ENCODE results near the gene HM13. TPM values are rescaled to one million over a fixed set of nuclear protein-coding genes. Genes with fewer than 3 reads are reported as not detected.
A peak's percentile ranks its signal among the peaks of the same experiment; 100 is the strongest.
"Not testable (repeated sequence)": the region's sequence is repeated elsewhere in the genome, so short reads cannot be mapped to it uniquely, and the experiment has no call there.

HM13 gene, protein sequence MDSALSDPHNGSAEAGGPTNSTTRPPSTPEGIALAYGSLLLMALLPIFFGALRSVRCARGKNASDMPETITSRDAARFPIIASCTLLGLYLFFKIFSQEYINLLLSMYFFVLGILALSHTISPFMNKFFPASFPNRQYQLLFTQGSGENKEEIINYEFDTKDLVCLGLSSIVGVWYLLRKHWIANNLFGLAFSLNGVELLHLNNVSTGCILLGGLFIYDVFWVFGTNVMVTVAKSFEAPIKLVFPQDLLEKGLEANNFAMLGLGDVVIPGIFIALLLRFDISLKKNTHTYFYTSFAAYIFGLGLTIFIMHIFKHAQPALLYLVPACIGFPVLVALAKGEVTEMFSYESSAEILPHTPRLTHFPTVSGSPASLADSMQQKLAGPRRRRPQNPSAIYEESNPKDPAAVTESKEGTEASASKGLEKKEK
- 111 TPM for total RNA-seq
- 100 to 1,000 TPM; 119 to 142 (median 137) TPM for polyA plus RNA-seq

DNA sequence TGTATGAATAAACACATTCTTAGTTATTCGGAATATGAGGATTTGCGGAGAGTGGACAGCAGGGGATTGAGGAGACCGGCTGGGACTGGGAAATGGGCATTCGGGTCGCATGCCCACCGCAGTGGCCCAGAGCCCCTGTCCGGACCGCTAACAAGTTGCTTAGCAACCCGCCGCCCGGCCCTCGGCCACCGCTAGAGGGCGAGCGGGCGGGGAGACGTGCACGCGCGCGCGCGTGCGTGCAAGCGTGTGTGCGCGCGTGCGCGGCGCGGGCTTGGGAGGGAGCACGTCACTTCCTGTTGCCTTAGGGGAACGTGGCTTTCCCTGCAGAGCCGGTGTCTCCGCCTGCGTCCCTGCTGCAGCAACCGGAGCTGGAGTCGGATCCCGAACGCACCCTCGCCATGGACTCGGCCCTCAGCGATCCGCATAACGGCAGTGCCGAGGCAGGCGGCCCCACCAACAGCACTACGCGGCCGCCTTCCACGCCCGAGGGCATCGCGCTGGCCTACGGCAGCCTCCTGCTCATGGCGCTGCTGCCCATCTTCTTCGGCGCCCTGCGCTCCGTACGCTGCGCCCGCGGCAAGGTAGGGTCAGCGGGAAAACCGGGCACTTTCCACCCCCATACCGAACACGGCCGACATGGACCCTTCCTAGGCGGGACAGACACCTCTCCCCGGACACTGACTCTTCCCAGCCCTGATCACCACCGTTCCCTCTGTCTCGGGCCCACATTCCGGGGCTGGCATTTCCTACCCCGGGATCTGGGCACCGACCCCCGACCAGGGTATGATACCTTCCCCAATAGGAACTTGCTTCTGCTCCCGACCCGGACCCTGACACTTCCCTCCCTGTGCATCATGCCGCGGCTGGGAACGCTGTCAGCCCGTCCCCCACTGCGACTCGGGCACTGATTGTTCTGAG, at the start of gene HM13:
HM13 (plus strand) TSS at position 289 of the 918 bp plus-strand sequence; CDS start at position 399, 110 bp downstream.
- Mint-ChIP-seq H3K9me3 (no peaks in the 10 kb centered on the region), H3K4me3 (no peak within 1 kb of the TSS), H3K4me1 (peaks cover 0 to 14% (median 8%) of the 10 kb centered on the region in 4 donors), H3K27me3 (no peaks in the 10 kb centered on the region), H3K27ac (peak within 1 kb of the TSS in 2 of 3 donors; percentile 40 to 67), H3K36me3 (peaks cover 3% of the 10 kb centered on the region)
- peak; percentile 86 to 95 (median 87) for DNase-seq
- no peaks in the 10 kb centered on the region for H3K9me3 ChIP-seq (ENCODE audit: control insufficient read depth in 2 of 2, low read length in 2 of 2)
- peaks cover under 1% of the 10 kb centered on the region for H3K36me3 ChIP-seq (ENCODE audit: control insufficient read depth, insufficient read depth, low read length)
- peak; percentile 84 to 85 for ATAC-seq (ENCODE audit: low read depth in 2 of 2)
- peak within 1 kb of the TSS; percentile 88 for H3K4me3 ChIP-seq (ENCODE audit: low read depth, low read length)
- H3K27me3 ChIP-seq (ENCODE audit: control insufficient read depth, insufficient read depth, low read length) = no peaks in the 10 kb centered on the region
- H3K4me1 ChIP-seq (ENCODE audit: control insufficient read depth, insufficient read depth, low read length, poor library complexity, severe bottlenecking) = peaks cover 41% of the 10 kb centered on the region
- H3K27ac ChIP-seq (ENCODE audit: insufficient read depth, low read length, poor library complexity, severe bottlenecking) = peak within 1 kb of the TSS; percentile 72

GRCh38 chr20:31470946-31471345, 43.3 kb upstream of the HM13 start:
- H3K4me1 Mint-ChIP-seq; H3K36me3 Mint-ChIP-seq; H3K4me1 ChIP-seq (ENCODE audit: control insufficient read depth, insufficient read depth, low read length, poor library complexity, severe bottlenecking); ATAC-seq (ENCODE audit: low read depth in 2 of 2); DNase-seq; H3K9me3 Mint-ChIP-seq; H3K4me3 Mint-ChIP-seq; H3K9me3 ChIP-seq (ENCODE audit: control insufficient read depth in 2 of 2, low read length in 2 of 2); H3K27ac Mint-ChIP-seq; H3K27me3 ChIP-seq (ENCODE audit: control insufficient read depth, insufficient read depth, low read length); H3K4me3 ChIP-seq (ENCODE audit: low read depth, low read length); H3K36me3 ChIP-seq (ENCODE audit: control insufficient read depth, insufficient read depth, low read length); H3K27ac ChIP-seq (ENCODE audit: insufficient read depth, low read length, poor library complexity, severe bottlenecking): not testable (repeated sequence)
- peaks cover 33% of the 10 kb centered on the region for H3K27me3 Mint-ChIP-seq

DNA sequence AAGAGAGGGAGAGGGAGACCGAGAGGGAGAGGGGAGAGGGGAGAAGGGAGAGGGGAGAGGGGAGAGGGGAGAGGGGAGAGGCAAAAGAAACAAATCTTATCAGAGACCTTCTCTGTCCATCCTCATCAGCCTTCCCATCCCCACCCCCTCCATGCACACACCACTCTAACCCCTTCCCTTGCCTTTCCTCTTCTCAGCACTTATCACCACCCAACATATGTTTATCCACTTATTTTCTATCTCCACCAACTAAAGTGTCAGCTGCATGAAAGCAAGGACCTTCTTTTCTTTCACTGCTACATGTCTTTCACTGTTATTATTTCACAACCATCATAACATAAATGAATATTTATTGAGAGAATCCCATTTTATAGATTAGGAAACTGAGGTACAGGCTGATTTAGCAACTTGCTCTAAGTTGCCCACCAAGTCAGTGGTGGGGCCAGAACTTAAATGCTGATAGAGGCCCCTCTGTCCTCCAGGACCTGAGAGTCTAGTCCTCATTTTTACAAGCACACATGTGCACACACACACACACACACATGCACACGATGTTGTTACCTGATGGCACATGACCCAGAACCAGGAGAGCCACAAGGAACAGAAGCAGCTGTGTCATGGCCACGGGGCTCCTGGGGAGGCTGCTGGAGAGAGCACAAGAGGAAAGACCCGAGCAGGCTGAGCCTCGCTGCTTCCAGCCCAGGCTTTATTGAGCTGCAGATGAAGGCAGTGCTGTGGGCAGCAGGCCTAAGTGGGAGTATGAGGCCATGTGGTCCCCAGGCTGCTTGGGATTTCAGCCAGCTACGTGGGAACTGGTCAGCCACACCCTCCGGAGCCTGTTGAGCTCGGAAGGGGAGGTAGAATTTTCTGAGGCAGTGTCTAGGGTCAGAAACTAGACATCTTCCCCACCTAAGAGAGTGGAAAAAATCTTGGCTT, 41.6 kb upstream of the HM13 start:
- H3K36me3 ChIP-seq (ENCODE audit: control insufficient read depth, insufficient read depth, low read length) = no peaks in the 10 kb centered on the region
- no peak overlapping the region for H3K27ac ChIP-seq (ENCODE audit: insufficient read depth, low read length, poor library complexity, severe bottlenecking)
- ATAC-seq (ENCODE audit: low read depth in 2 of 2) = no peak
- Mint-ChIP-seq H3K9me3 (peaks cover 0 to 5% (median 1%) of the 10 kb centered on the region in 7 donors), H3K4me3 (no peak overlapping the region), H3K27ac (no peak overlapping the region), H3K36me3 (no peaks in the 10 kb centered on the region), H3K4me1 (peaks cover 0 to 11% (median 3%) of the 10 kb centered on the region in 4 donors), H3K27me3 (peaks cover 37% of the 10 kb centered on the region)
- no peaks in the 10 kb centered on the region for H3K9me3 ChIP-seq (ENCODE audit: control insufficient read depth in 2 of 2, low read length in 2 of 2)
- DNase-seq = no peak
- no peaks in the 10 kb centered on the region for H3K27me3 ChIP-seq (ENCODE audit: control insufficient read depth, insufficient read depth, low read length)
- H3K4me3 ChIP-seq (ENCODE audit: low read depth, low read length) = no peak overlapping the region
- no peaks in the 10 kb centered on the region for H3K4me1 ChIP-seq (ENCODE audit: control insufficient read depth, insufficient read depth, low read length, poor library complexity, severe bottlenecking)

GRCh38 chr20:31473331-31474096, 40.7 kb upstream of the HM13 start:
- Mint-ChIP-seq H3K27ac (no peak overlapping the region), H3K27me3 (peaks cover 33% of the 10 kb centered on the region), H3K4me3 (no peak overlapping the region), H3K36me3 (no peaks in the 10 kb centered on the region), H3K4me1 (peaks cover 0 to 11% (median 3%) of the 10 kb centered on the region in 4 donors), H3K9me3 (peaks cover 0 to 3% (median 1%) of the 10 kb centered on the region in 7 donors)
- DNase-seq = no peak
- no peak for ATAC-seq (ENCODE audit: low read depth in 2 of 2)
- H3K27me3 ChIP-seq (ENCODE audit: control insufficient read depth, insufficient read depth, low read length) = no peaks in the 10 kb centered on the region
- H3K27ac ChIP-seq (ENCODE audit: insufficient read depth, low read length, poor library complexity, severe bottlenecking) = no peak overlapping the region
- no peak overlapping the region for H3K4me3 ChIP-seq (ENCODE audit: low read depth, low read length)
- H3K36me3 ChIP-seq (ENCODE audit: control insufficient read depth, insufficient read depth, low read length) = no peaks in the 10 kb centered on the region
- H3K4me1 ChIP-seq (ENCODE audit: control insufficient read depth, insufficient read depth, low read length, poor library complexity, severe bottlenecking) = no peaks in the 10 kb centered on the region
- no peaks in the 10 kb centered on the region for H3K9me3 ChIP-seq (ENCODE audit: control insufficient read depth in 2 of 2, low read length in 2 of 2)

GRCh38 chr20:31474097-31474436, 40.2 kb upstream of the HM13 start:
- peaks cover 36% of the 10 kb centered on the region for H3K27me3 Mint-ChIP-seq
- ATAC-seq (ENCODE audit: low read depth in 2 of 2) (no peak), DNase-seq (no peak)
- H3K36me3 Mint-ChIP-seq = no peaks in the 10 kb centered on the region
- H3K9me3 Mint-ChIP-seq = peaks cover 0 to 4% (median 1%) of the 10 kb centered on the region in 7 donors
- Histone ChIP-seq H3K4me1 (ENCODE audit: control insufficient read depth, insufficient read depth, low read length, poor library complexity, severe bottlenecking) (no peaks in the 10 kb centered on the region), H3K36me3 (ENCODE audit: control insufficient read depth, insufficient read depth, low read length) (no peaks in the 10 kb centered on the region), H3K27me3 (ENCODE audit: control insufficient read depth, insufficient read depth, low read length) (no peaks in the 10 kb centered on the region), H3K27ac (ENCODE audit: insufficient read depth, low read length, poor library complexity, severe bottlenecking) (no peak overlapping the region), H3K9me3 (ENCODE audit: control insufficient read depth in 2 of 2, low read length in 2 of 2) (no peaks in the 10 kb centered on the region), H3K4me3 (ENCODE audit: low read depth, low read length) (no peak overlapping the region)
- no peak overlapping the region for H3K27ac Mint-ChIP-seq
- H3K4me1 Mint-ChIP-seq = peaks cover 0 to 11% (median 3%) of the 10 kb centered on the region in 4 donors
- H3K4me3 Mint-ChIP-seq = no peak overlapping the region

DNA sequence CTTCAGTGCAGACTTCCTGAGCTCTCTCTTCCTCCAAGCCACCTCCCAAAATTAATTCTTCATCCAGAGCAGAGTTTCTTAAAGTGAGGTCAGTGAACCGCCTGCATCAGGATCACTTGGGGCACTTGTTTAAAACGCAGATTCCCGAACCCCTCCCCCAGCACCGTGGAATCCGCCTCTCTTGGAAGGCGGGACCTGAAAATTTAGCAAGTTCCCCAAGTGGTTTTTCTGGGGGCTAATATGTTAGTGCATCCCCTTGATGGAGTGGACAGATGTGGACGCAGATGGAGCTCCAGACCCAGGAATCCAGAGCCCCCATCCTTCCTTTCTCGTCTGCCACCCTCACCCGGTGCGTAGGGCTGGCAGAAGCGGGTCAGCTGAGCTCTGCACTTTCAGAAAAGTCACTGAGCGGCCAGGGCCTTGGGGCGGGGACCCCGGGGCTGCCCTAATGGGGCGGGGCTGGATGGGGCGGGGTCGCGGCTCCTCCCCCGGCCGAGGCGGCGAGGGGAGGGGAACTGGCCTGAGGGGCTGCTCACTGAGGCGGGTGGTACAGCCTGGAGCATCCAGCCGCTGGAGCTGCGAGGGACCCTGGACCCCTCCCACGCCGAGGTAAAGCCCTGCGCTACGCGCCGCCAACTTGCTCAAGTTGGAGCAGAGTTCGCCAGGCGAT, 39.3 kb upstream of the HM13 start, which contains the start of the genes DEFB124 and REM1:
DEFB124 (minus strand) TSS at position 370 of the 670 bp plus-strand sequence. CDS start 2,114 bp downstream, outside the sequence.
REM1 (plus strand) TSS at position 531 of the 670 bp plus-strand sequence. CDS start 1,158 bp downstream, outside the sequence.
- peaks cover 39% of the 10 kb centered on the region for H3K27me3 Mint-ChIP-seq
- no peak within 1 kb of the TSS for H3K27ac Mint-ChIP-seq
- Histone ChIP-seq H3K9me3 (ENCODE audit: control insufficient read depth in 2 of 2, low read length in 2 of 2) (no peaks in the 10 kb centered on the region), H3K27ac (ENCODE audit: insufficient read depth, low read length, poor library complexity, severe bottlenecking) (no peak within 1 kb of the TSS), H3K4me1 (ENCODE audit: control insufficient read depth, insufficient read depth, low read length, poor library complexity, severe bottlenecking) (no peaks in the 10 kb centered on the region), H3K36me3 (ENCODE audit: control insufficient read depth, insufficient read depth, low read length) (no peaks in the 10 kb centered on the region), H3K4me3 (ENCODE audit: low read depth, low read length) (no peak within 1 kb of the TSS), H3K27me3 (ENCODE audit: control insufficient read depth, insufficient read depth, low read length) (no peaks in the 10 kb centered on the region)
- ATAC-seq (ENCODE audit: low read depth in 2 of 2) (no peak), DNase-seq (no peak)
- H3K4me1 Mint-ChIP-seq = peaks cover 0 to 11% (median 3%) of the 10 kb centered on the region in 4 donors
- H3K36me3 Mint-ChIP-seq = no peaks in the 10 kb centered on the region
- H3K4me3 Mint-ChIP-seq = peak within 1 kb of the TSS in 2 of 4 donors; percentile 43 to 65
- peaks cover 0 to 6% (median 1%) of the 10 kb centered on the region in 7 donors for H3K9me3 Mint-ChIP-seq
